ENCODE results near the gene ARL3.
A peak's percentile ranks its signal among the peaks of the same experiment; 100 is the strongest.
"Not testable (repeated sequence)": the region's sequence is repeated elsewhere in the genome, so short reads cannot be mapped to it uniquely, and the experiment has no call there.

ARL3 gene

DNA sequence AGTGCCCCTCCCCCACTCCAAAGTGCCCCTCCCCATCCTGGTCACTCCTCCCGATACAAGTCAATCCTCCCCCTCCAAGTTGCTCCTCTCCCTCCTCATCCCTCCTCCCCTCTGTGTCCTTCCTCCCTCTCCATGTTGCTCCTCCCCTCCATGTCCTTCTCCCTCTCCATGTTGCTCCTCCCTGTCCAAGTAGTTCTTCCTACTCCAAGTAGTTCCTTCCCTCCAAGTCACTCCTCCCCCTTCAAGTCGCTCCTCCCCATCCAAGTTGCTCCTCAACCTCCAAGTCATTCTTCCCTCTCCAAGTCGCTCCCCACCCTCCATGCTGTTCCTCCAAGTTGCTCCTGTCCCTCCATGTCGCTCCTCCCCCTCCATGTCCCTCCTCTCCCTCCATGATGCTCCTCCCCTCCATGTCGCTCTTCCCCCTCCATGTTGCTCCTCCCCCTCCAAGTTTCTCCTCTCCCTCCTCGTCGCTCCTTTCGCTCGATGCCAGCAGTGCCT is 20.9 kb upstream of the ARL3 start:
- no peak for DNase-seq

DNA sequence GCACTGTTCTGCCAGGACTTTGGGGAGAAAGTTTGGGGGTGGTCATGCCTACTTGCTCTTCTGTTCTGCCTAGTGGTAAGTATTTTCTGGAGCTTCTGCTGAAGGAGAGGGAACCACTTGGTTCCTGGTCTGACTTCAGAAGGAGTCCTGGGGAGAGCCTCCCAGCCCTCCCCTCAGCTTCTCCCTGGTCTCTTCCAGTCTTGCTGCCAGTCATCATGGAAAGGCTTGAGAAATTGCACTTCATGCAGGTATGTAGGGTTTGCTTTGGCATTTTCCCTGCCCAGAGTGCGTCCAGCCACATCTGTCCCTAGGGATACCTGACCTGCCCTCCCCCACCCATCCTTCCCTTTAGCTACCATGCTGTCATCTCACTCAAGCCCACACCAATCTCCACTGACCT is 18.5 kb upstream of the ARL3 start:
- DNase-seq = no peak

DNA sequence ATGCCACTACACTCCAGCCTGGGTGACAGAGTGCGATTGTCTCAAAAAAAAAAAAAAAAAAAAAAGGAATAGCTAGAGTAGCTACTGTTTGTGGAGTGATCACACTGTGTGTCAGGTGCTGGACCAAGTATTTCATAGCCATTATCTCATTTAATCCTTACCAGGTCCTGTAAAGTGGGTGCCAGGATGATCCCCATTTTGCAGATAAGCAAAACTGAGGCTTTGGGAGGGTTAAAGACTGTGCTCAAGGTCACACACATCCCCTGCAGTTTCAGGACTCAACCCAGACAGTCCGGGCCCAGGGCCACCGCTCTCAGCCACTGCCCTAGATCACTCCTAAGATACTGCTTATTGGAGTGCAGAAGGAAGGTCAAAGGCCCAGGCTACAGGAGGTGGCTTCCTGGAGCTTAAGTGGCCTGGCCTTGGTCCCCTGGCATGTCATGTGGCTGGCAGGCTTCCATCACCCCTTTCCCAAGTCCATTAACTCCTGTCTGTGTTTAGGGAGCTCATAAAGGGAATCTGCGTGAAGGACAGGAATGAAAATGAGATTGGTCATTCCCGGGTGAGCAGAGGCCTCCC is 17.1 kb upstream of the ARL3 start:
- no peak for DNase-seq

DNA sequence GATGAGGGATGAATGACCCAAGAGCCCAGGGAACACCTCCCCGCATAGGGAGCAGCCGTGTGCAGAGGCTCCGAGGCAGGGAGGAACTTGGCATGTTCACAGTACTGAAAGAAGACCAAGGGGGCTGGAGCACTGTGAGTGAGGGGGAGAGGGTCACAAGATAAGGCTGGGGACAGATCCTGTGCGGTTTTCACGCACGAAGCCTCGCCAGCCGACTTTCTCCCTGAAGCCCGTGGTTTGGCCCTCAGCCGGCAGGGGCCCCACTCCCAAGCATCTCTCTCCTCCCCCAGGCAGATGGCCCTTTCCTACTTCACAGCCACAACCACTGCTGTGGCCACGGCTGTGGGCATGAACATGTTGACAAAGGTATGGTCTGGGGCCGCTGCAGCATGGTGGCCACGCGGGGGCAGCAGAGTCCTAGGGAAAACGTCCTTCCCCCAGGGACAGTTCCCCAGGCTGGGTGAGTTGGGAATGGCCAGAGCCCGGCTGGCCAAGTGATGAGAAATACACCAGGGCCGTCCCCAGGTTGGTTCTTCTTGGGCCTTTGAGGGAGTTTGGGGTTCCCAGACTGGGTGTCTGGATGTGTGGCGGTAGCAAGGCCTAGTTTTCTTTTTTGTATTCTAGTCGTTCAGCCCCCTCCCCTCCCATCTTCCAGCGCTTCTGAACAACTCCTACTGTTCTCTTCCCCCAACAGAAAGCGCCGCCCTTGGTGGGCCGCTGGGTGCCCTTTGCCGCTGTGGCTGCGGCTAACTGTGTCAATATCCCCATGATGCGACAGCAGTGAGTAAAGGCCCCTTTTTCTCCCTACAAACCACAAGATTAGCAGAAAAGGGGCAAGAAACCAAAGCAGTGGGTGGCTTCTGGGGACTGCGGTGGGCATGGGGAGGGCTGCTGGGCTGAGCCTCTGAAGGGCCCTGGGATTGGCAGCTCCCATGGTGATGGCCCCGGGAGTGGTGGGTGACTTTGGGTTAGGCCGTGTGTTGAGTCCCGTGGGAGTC is 15.1 kb upstream of the ARL3 start:
- peak; percentile 63 for DNase-seq

DNA sequence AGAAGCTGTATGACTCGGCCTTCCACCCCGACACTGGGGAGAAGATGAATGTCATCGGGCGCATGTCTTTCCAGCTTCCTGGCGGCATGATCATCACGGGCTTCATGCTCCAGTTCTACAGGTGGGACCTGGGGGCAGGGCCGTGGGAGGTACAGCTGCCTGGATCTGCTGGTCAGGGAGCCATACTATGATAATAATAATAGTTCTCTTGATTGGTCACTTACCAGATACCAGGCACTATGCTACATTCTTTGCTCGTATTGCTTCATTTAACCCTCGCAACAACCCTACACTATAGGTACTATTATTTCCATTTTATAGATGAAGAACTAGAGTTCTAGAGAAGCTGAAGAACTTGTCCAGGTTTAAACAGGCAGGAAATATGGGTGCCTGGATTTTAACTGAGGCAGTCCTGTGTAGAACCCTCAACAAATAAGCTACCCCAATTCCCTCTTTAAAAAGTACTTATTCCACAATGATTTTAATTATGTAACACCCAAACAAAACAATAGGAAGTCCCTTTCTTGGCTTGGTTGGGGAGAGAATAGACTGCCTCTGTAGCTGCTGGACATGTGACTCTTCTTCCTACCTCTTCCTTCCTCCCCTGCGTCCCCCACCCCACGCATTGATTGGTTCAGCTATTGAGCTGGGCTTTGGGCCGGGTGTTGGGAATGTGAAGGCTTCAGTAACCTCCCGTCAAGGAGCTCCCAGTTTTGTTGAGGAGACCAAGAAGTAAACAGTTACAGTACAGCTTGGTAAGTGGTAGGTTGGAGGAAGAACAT is 13.0 kb upstream of the ARL3 start:
- DNase-seq = no peak

DNA sequence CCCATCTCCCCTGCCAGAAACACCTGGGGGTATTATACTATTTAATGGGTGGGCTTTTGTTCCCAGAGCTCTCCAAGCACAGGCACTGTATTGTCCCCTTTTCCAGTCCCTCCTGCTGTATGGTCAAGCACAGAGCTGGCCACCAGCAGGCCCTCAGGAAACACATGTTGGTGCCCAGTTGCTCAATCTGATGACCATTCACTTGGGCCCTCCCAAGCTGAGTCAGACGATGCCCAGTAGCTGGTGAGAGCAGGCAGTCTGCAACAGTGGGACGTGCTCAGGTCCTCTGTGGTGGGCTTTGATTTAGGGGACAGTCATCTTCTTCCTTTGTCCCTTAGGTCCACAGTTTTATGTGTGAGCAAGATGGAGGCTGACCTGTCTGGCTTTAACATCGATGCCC is 12.1 kb upstream of the ARL3 start:
- DNase-seq = no peak

DNA sequence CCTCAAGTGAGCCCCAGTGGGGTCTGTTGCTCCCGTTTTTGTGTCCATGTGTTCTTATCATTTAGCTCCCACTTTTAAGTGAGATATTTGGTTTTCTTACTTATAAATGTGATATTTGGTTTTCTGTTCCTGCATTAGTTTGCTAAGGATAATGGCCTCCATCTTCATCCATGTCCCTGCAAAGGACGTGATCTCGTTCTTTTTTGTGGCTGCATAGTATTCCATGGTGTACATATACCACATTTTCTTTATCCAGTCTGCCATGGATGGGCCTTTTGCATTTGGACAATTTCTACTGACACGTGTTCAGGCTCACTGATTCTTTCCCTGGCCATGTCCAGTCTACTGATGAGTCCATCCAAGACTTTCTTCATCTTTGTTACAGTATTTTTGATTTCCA is 9.8 kb upstream of the ARL3 start:
- no peak for DNase-seq

DNA sequence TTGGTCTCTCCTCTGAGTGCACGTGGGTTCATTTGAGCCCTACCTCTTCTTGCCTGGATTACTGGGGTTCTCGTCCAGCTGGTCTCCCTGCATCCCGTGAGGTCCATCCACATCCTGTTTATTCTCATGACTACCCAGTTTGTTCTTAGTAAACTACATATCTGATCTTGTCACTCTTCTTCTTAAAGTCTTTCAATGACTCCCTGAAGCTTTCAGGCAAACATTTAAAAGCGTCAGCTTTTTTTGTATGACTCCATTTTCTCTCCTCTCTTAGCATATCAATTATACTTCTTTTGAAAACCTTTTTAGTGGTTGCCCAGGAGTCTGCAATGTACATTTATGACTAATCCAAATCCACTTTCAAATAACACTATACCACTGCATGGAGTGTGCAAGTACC is 7.8 kb upstream of the ARL3 start:
- DNase-seq = no peak

DNA sequence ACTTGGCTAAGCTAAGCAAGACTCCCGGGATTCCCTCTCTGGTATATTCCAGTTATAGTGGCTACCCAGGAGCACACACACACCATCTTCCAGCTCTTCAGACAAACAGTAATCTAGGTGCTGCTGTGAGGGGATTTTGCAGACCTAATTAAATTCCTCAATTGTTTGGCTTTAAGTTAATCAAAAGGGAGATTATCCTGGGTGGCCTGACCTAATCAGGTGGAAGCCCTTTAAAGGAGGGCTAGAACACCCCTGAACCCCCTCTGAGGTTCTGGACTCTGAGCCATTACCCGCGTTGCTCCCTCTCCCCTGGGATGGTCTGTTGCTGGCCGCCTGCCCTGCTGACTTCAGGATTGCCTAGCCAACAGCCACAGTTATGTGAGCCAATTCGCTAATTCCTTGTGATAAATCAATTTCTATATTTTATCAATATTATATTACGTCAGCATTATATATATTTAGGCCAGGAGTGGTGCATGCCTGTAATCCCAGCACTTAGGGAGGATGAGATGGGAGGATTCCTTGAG is 6.6 kb upstream of the ARL3 start:
- no peak for DNase-seq

DNA sequence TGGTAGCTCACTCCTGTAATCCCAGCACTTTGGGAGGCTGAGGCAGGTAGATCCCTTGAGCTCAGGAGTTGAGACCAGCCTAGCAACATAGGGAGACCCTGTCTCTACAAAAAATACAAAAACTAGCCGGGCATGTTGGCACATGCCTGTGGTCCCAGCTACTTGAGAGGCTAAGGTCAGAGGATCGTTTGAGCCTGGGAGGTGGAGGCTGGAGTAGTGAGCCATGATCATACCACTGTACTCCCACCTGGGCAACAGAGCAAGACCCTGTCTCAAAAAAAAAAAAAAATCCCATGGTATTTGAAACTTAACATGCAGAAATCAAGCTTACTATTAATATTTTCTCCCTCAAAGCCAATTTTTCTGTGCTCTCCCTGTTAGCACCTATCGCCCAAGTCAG is 6.1 kb upstream of the ARL3 start:
- no peak for DNase-seq

DNA sequence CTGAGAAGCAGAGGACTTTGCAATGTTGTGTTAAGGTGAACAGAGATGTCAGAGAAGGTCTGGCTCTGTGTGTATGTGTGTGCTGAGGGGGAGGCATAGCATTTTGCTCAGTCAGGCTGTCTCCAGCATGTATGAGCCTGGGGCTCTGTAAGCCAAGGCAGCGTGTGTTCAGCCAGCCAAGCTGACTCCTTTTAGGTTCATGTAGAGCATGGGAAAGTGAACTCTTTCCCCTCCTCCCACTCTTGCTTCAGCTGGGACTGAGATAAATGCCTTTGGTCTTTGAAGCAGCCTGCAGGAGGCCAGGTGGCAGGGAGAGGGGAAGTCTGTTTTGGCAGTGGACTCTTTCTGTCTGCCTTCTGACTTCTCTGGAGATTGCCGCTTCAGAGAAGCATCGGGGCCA is 4.0 kb upstream of the ARL3 start:
- DNase-seq = no peak

DNA sequence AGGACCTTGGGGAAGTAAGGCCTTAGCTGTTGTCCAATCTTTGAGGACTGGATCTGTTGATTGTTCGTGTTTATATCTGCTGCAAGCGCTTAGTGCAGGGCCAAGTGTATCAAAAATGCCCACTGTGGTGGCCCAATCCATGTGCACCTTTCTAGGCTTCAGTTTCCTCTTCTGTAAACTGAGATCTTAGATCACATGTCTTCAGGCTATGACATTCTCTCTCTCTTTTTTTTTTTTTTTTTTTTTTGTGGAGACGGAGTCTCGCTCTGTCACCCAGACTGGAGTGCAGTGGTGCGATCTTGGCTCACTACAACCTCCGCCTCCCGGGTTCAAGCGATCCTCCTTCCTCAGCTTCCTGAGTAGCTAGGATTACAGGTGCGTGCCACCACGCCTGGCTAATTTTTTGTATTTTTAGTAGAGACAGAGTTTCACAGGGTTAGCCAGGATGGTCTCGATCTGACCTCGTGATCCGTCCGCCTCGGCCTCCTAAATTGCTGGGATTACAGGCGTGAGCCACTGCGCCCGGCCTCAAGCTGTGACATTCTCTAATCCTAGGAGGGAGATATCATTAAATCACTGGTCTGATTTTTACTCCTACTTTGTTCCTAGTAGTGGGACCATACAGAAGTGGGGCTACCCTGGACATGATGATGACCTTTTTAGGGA is 2.8 kb upstream of the ARL3 start:
- not testable (repeated sequence) for DNase-seq

DNA sequence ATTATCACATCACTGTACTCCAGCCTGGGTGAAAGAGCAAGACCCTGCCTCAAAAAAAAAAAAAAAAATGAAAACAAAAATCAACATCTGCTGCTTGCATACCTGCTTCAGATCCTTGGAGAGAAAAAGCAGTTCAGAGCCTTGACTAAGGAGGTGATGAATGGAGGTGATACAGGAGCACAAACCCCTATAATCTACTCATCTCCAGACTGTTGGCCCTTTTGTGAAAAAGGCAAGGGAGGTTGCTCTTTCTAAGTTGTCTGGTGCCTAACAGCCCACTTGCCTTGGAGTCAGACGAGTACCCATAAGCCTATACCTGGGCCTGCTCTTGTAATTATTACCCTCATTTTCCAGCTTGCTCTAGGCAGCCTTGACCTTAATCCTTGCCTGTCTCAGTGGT is 1.7 kb upstream of the ARL3 start:
- no peak for DNase-seq

DNA sequence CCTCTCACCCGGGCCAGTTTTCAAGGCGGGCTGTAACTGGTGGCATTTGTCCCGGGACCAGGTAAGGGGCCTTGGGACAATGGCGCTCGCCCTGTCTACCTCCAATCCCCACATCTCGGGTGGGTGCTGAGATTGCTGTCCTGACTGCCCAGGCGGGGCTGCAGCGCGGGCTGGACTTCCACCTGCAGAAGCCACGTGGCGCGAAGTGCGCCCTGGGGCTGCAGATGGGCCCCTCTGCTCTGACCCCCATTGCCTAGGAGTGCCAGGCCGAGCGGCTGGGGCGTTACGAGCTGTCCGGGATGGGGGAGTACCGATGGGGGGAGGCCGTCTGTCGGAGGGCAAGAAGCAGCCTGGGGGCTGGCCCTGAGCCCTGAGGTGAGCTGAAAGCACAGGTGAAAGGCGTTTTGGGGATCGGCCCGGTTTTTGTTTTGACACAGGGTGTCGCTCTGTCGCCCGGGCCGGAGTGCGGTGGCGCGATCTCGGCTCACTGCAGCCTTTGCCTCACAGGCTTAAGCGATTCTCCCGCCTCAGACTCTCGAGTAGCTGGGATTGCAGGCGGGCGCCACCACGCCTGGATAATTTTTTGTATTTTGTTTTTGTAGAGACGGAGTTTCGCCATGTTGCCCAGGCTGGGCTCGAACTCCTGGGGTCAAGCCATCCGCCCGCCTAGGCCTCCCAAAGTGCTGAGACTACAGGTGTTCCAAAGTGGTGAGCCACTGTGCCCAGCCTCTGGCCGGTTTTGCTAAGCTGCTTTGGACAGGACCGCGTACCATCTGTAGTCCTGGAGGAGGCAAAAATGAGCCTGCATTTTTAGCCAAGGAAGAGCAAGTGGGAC is 641 bp upstream of the ARL3 start, which contains the start of gene SFXN2:
SFXN2 (plus strand) TSS at position 16 of the 835 bp plus-strand sequence. CDS start 12,001 bp downstream, outside the sequence.
- DNase-seq = peak; percentile 72

DNA sequence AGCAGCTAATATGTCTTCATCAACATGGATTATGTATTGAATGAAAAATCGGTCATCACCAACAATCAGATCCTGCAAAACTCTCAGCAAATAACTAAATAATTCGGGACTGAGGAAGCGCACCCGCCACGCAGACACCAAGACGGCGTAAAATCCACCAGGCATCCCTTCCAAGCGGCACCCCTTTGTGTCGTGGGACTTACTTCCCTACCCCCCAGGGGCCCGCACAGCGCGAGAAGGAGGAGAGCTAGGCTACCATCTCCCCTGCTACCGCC is 721 bp downstream of the ARL3 start:
- DNase-seq = no peak

DNA sequence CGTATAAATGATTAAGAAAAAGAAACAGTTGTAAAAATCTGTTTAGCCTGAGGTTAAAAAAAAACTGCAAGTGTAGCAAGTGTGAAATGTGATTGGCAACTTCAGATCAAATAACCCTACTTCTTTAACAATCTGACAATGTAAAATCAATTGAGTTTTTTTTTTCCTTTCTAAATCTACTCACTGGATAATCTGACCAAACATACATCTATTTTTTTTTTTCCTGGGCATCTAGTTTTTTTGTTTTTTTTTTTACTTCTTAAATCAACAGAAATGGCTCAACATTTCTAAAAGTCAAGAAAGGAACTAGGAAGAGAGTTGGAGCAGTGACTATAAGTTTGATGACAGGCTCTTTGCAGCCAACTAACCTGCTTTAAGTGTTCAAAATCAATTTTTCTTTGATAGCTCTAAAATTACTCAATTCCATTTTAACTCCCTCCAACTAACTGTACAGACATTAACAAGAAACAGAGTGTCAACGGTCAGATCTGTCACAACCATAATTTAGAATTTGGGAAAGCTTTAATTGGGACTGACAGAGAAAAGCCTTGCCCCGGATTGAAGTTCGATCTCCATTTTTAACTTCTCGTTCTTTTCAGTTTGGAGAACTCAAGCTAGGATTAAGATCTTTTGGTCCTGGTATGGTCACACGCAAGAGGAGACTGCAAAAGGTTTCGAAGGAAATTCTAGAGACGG is 1.2 kb downstream of the ARL3 start:
- DNase-seq = no peak

DNA sequence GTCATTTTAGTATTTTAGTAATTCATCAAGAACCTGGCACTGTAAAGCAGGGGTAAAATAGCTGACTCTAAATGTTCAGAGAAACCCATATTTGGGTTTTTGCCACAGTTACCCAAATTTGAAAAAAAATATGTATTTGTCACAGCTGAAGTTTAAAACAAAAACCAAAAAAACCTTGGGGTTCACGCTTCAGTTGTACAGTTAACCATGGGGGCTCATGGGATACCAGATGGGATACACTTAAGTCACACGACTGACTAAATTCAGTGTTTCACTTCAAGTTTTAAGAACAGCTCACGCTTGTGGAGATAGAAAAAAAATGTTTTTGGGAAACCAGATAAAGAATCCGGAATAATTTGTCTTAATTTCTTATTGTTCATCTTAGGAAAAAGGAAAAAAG is 2.1 kb downstream of the ARL3 start:
- no peak for DNase-seq

DNA sequence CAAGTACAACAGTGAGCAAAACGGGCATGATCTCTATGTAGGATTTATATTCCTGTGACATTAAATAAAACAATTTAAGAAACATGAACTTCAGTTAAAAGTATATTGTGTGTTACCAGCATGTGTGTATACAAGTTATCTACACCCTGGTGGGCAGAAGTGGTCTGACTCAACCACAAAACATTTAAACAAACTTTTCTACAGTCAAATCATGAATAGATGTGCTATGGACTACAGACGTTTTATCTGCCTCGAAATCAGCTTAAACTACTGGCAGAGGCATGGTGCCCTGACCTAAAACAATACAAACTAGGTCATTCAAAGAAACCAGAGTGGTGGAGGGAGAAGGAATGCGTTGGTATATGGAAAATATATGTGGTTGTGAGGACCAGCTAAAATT is 3.6 kb downstream of the ARL3 start:
- DNase-seq = no peak

DNA sequence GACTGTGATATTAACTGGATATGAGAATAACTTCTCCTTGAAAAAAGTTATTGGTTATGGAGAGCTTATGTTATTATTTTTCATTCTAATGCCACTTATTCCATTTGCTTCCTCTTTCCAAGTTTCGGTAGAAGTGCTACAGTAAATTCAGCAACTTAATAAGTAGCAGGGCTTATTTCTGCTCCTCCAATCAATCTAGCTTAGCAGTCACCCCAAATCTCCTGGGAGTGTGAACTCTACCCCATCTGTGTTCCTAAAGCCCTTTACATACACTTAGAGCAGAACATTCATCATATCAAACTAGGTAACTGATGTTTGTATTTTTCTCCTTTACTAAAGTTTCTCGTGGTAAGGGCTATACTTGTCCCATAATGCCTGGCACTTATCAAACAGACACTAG is 8.7 kb downstream of the ARL3 start:
- DNase-seq = no peak

DNA sequence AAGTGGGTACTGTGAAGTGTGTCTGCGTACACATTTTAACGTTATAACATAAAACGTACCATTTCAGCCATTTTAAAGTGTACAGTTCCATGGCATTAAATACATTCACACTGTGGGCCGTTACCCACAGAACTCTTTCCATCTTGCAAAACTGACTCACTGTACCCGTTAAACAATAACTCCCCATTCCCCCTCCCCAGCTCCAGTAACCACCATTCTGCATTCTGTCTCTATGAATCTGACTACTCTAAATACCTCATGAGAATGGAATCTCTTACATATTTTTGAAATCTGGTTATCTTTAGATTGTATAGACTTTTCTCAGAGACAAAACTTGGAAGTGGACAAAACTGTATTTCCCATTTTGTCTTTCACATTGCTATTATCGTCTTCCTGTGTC is 9.3 kb downstream of the ARL3 start:
- DNase-seq = no peak

DNA sequence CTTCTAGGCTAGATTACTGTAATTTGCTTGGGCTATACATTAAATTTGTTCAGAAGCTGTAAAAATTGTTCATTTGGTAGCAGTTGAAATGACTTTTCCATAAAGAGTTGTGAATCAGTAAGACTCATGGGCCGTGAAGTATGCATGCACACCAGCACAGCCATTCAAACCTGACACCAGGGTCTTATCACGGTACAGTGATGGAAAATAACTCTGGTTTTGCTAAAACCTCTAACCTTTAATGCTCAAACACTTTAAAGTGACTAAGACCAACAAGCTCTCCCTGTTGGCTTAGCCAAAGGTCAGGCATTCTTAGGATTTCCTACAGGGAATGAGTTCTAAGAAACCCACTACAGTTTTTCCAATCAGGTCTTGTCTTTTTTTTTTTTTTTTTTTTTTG is 11.5 kb downstream of the ARL3 start:
- no peak for DNase-seq

All from stimulated activated CD4-positive, alpha-beta T cell treated with anti-CD3 and anti-CD28 coated beads, Interleukin-15, amount 100 ng/mL, for 24 hours (primary cell).